Activated CD4-positive, alpha-beta T cell treated with anti-CD3 and anti-CD28 coated beads, Interleukin-10, Interleukin-2, amounts not matched to agents 100 ng/mL and 50 ng/mL, durations not matched to agents 16 hours and 8 hours (primary cell): ENCODE measurements around the gene ERBB2.

Experiments used
- DNase-seq: peaks from one replicate; pipeline ENCODE4 v3.0.0-alpha.2; 2020

The ERBB2 gene

GRCh38 chr17:39769974-39770587 lies 70.2 kb downstream of the ERBB2 start:
- DNase-seq: peak; percentile 96

GRCh38 chr17:39772415-39772814 lies 72.6 kb downstream of the ERBB2 start:
- peak; percentile 45 for DNase-seq

GRCh38 chr17:39772987-39773934 lies 73.4 kb downstream of the ERBB2 start:
- DNase-seq: peak; percentile 45

- DNase-seq: peak; percentile 71
These were observed 74.2 kb downstream of the ERBB2 start for GRCh38 chr17:39774047-39774446.

- peak; percentile 79 for DNase-seq
These were observed 75.2 kb downstream of the ERBB2 start for GRCh38 chr17:39775031-39775430.

GRCh38 chr17:39776252-39776651 lies 76.4 kb downstream of the ERBB2 start:
- DNase-seq: peak; percentile 61

GRCh38 chr17:39777534-39778365 lies 77.9 kb downstream of the ERBB2 start:
- peak; percentile 81 for DNase-seq
